Urothelium cell line (cell line): ENCODE results near the gene REV3L.

Experiments used
- DNase-seq: peaks from one replicate; pipeline ENCODE4 v3.0.0; 2011; ENCODE audit warnings: low spot score, mixed read lengths
- FAIRE-seq: peaks from 2 replicates; lab custom pipeline; 2011; peaks lifted over from hg19 to GRCh38; lab: Jason Lieb, UNC

REV3L gene

DNA sequence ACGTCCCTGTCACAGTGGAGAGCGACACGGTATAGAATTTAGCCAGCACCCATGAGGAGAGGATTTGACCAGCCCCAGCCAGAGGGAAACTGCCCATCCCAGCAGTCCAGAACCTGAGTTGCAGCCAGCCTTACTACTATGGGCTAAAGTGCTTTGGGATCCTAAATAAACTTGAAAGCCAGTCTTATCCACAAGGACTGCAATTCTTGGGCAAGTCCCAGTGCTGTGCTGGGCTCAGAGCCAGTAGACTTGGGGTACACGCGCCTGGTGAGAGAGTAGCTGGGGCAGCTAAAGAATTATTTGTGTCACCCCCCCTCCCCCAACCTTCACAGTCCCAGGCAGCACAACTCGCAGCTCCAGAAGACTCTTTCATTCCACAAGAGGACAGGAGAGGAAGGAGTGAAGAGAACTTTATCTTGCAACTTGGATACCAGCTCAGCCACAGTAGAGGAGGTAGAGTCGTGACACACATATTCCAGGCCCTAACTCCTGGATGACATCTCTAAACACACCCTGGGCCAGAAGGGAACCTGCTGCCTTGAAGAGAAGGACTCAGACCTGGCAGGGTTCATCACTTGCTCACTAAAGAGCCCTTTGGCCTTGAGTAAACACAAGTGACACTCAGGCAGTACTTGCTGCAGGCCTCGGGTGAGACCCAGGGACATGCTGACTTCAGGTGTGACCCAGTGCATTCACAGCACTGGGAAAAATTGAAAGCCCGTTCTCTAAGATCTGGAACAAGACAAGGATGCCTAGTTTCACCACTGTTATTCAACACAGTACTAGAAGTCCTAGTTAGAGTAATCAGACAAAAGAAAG lies 100.3 kb downstream of the REV3L start:
- DNase-seq: no peak
- FAIRE-seq: no peak

DNA sequence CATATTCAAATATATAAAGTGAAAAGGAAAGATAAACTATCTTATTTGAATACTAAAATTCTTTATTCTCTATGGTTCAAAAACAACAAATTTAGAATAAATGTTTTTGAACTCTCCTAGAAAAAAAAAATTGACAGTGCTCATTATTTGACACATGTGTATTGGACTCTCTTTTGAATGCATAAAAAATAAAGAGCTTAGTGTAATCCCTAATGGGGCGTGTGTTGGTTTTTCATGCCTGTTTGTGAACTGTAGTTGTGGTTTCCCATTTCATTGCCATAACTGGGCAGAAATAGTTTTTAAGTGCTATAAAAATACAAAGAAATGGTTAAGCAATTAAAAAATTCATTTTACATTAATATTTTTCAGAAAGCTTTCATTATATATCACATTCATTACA lies 101.3 kb downstream of the REV3L start:
- DNase-seq: no peak
- no peak for FAIRE-seq

DNA sequence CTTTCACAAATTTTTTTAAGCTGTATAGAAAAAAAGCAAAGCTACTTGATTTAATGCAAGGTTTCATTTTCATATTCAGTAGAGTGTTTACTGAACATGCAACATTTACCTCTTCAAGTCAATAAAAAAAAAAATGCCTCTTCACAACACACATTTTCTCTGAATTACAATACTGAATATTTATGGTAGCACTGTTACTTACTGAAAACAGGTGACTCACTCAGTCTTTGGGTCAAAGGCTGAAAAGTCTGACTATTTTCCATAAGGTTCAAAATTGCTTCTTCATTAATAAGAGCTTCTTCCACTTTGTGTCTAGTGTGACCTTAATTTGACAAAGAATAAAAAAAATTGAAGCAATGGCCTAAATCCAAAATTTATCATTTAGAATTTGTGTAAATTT lies 101.9 kb downstream of the REV3L start:
- no peak for FAIRE-seq

GRCh38 chr6:111379831-111380230 lies 103.2 kb downstream of the REV3L start:
- DNase-seq (no peak), FAIRE-seq (no peak)

More for the DNA sequence above, 101.9 kb downstream of the REV3L start:
- no peak for DNase-seq

DNA sequence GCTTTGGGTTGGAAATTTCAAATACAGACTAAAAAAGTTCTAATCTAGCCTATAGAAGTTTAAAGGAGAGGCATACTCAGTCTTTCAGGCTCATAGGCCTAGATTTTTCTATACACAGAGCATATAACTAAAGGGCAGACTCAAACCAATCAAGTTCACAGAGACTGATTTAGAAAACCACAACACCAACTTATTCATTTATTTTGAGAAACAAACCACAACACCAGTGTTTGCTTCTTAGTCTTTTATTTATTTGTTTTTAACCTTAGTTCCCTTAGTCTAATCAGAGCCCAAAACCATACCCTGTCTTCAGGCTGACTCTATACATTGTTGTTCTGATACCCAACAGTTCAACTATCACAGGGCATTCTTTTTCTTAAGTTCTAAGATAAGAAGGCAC lies 103.7 kb downstream of the REV3L start:
- no peak for FAIRE-seq

DNA sequence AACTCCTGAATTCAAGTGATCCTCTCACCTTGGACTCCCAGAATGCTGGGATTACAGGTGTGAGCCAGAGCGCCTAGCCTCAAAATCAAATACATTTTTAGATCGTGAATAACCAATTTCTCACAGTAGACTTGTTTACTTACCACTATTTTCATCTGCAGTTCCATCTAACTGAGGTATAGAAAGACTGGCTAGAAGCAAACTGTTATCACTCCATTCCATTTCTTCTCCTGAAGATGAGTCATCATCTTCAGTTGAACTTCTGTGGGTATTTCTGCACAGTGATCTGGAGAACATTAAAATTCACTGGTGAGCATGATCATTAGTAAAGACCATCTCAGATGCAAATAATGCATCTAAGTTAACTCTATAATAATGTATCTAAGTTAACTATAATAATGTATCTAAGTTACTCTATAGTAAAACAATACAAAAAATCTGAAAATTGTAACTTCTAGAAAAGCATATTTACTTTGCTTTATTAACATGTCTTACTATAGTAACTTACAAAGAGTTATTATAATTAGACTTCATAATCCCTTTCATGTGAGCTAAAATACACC lies 105.4 kb downstream of the REV3L start:
- FAIRE-seq (no peak), DNase-seq (no peak)

More for the DNA sequence above, 103.7 kb downstream of the REV3L start:
- DNase-seq: no peak

GRCh38 chr6:111367393-111368088 lies 115.5 kb downstream of the REV3L start:
- FAIRE-seq (no peak), DNase-seq (no peak)

GRCh38 chr6:111361648-111362047 lies 121.4 kb downstream of the REV3L start:
- no peak for FAIRE-seq
- DNase-seq: peak; percentile 4

GRCh38 chr6:111358454-111358853 lies 124.6 kb downstream of the REV3L start:
- DNase-seq: no peak
- FAIRE-seq: no peak

- DNase-seq (no peak), FAIRE-seq (no peak)
These were observed 125.3 kb downstream of the REV3L start for GRCh38 chr6:111357705-111358104.

DNA sequence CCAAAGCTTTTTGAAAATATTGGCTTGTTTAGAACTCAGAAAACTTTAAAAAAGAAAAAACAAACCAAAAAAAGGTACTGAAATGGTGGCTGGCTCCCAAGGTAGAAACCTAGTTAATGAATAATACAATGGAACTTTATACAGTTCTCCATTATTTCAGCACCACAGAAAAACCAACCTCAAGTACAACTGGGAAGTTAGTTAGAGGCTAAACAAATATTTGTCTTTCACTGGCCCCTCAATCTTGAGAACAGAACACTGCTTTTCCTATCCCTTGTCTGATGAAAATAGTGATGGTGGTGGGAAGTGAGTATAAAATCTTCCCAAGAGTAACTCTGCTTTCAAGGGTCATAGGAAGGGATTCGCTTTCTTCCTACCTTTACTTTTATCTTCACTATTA lies 126.5 kb downstream of the REV3L start:
- DNase-seq (no peak), FAIRE-seq (no peak)

GRCh38 chr6:111354758-111355555 lies 128.1 kb downstream of the REV3L start:
- DNase-seq (no peak), FAIRE-seq (no peak)

- DNase-seq (no peak), FAIRE-seq (no peak)
These were observed 129.0 kb downstream of the REV3L start for GRCh38 chr6:111353912-111354462.

- no peak for DNase-seq
- FAIRE-seq: no peak
These were observed 135.4 kb downstream of the REV3L start for GRCh38 chr6:111347589-111347988.

- no peak for FAIRE-seq
- no peak for DNase-seq
These were observed 140.1 kb downstream of the REV3L start for GRCh38 chr6:111342913-111343312.

DNA sequence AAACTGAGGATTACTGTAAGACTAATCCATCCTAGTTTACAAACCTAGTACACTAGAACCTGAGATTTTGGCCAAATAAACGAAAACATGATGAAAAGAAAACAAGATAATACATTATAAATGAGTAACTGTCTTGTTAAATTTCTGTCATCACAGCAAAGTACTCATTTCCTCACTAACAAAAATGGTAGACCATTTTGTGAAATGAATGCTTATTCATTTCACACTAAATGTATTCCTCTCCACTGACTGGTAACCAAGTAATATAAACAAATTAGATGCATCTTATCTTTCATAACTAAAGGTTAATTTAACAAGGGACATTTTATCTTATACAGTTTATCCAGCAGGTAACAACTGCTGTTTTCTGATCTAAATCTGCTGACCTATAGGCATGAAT lies 143.7 kb downstream of the REV3L start:
- FAIRE-seq (no peak), DNase-seq (no peak)

- no peak for FAIRE-seq
- DNase-seq: no peak
These were observed 144.2 kb downstream of the REV3L start for GRCh38 chr6:111338843-111339242.

GRCh38 chr6:111337829-111338236 lies 145.2 kb downstream of the REV3L start:
- FAIRE-seq (no peak), DNase-seq (no peak)

- DNase-seq (no peak), FAIRE-seq (no peak)
These were observed 153.0 kb downstream of the REV3L start for GRCh38 chr6:111329882-111330633.

- no peak for DNase-seq
- no peak for FAIRE-seq
These were observed 156.5 kb downstream of the REV3L start for GRCh38 chr6:111326563-111326962.
